GM19397 (cell line): ENCODE data around the gene AKIRIN2.
"Not testable (repeated sequence)": the region's sequence is repeated elsewhere in the genome, so short reads cannot be mapped to it uniquely, and the experiment has no call there.

Experiments
- ATAC-seq: cut with Tn5 transposase; IDR thresholded peaks from one replicate; pipeline ENCODE4 v1.9.1; 2021; ENCODE audit warnings: mild to moderate bottlenecking, moderate library complexity; ENCODE audit not compliant: unreplicated experiment

Gene AKIRIN2

GRCh38 chr6:87718662-87719433 lies 16.8 kb upstream of the AKIRIN2 start:
- no peak for ATAC-seq

- no peak for ATAC-seq
Measured at GRCh38 chr6:87716928-87717614, 15.0 kb upstream of the AKIRIN2 start.

- ATAC-seq: peak; percentile 55
Measured at GRCh38 chr6:87714093-87714842, 12.2 kb upstream of the AKIRIN2 start.

- not testable (repeated sequence) for ATAC-seq
Measured at GRCh38 chr6:87712713-87713112, 10.7 kb upstream of the AKIRIN2 start.

- no peak for ATAC-seq
Measured at GRCh38 chr6:87710090-87710489, 8.1 kb upstream of the AKIRIN2 start.

GRCh38 chr6:87708581-87709427 lies 6.8 kb upstream of the AKIRIN2 start:
- ATAC-seq: not testable (repeated sequence)

GRCh38 chr6:87706187-87706966 lies 4.3 kb upstream of the AKIRIN2 start:
- ATAC-seq: no peak

GRCh38 chr6:87705070-87705691 lies 3.1 kb upstream of the AKIRIN2 start:
- peak; percentile 49 for ATAC-seq

GRCh38 chr6:87703039-87703438 lies 1.0 kb upstream of the AKIRIN2 start:
- ATAC-seq: not testable (repeated sequence)

GRCh38 chr6:87702589-87702945 lies 534 bp upstream of the AKIRIN2 start:
- ATAC-seq: peak; percentile 4

GRCh38 chr6:87701344-87701675 lies 723 bp downstream of the AKIRIN2 start:
- peak; percentile 0 for ATAC-seq

GRCh38 chr6:87700397-87701343 lies 1.4 kb downstream of the AKIRIN2 start:
- peak; percentile 0 for ATAC-seq

GRCh38 chr6:87699576-87699975 lies 2.5 kb downstream of the AKIRIN2 start:
- ATAC-seq: no peak

- ATAC-seq: no peak
Measured at GRCh38 chr6:87698547-87699006, 3.5 kb downstream of the AKIRIN2 start.

- ATAC-seq: no peak
Measured at GRCh38 chr6:87697581-87698546, 4.2 kb downstream of the AKIRIN2 start.

- ATAC-seq: not testable (repeated sequence)
Measured at GRCh38 chr6:87696817-87697216, 5.2 kb downstream of the AKIRIN2 start.

GRCh38 chr6:87692086-87692485 lies 9.9 kb downstream of the AKIRIN2 start:
- ATAC-seq: no peak
